Measurements from ENCODE around the gene PARP15.

- TF ChIP-seq CTCF (IDR thresholded peaks at IDR 0.05 in 8 of 11, conservative IDR thresholded peaks at IDR 0.05 in 3 of 11) (no peak), POLR2A (IDR thresholded peaks at IDR 0.05) (no peak), POLR2AphosphoS5 (IDR thresholded peaks at IDR 0.05) (no peak)
Observed at GRCh38 chr3:122640437-122640999, 63.1 kb downstream of the PARP15 start.
